K562 (cell line): ENCODE data around the gene ATP5F1C. TPM values are rescaled to one million over a fixed set of nuclear protein-coding genes. Genes with fewer than 3 reads are reported as not detected.
A peak's percentile ranks its signal among the peaks of the same experiment; 100 is the strongest.

ENCODE experiments used
- ATAC-seq: fragments of 200-7000 bp; cut with Tn5 transposase; 3 replicates; pipeline ENCODE4 v1.9.1; 2020; ENCODE audit warnings: moderate library complexity
- BruUV-seq: library from RNA; stranded (reverse); fragments of 400-500 nt; replicated peaks from 2 replicates; lab custom pipeline; 2021; lab: Mats Ljungman, UMichigan
- CTCF ChIA-PET: fragments of 300-600 bp; formaldehyde crosslinking; extraction: SDS; loops from one replicate; lab custom pipeline; 2021; ENCODE audit warnings: low intra/inter-chr PET ratio; lab: Yijun Ruan, JAX
- POLR2A ChIA-PET: fragments of 300-600, 350-650 bp; sonication (Branson Sonifier 250); formaldehyde crosslinking; extraction: SDS; loops from one replicate; lab custom pipeline; 2021; ENCODE audit warnings: antibody characterized with exemption, inconsistent platforms; lab: Yijun Ruan, JAX
- DNase-seq, 4 experiments: peaks; one replicate each; pipeline versions ENCODE4 v3.0.0 to v3.0.0-alpha.2; 2011 to 2018; ENCODE audit warnings: low spot score in 3 of 4, mixed read lengths in 3 of 4; ENCODE audit errors: extremely low read depth in 1 of 4
- FAIRE-seq: peaks from 2 replicates; lab custom pipeline; 2011; peaks lifted over from hg19 to GRCh38; lab: Jason Lieb, UNC
- H2AFZ ChIP-seq: 2 replicates; pipeline ENCODE4 v1.6.0; 2011; ENCODE audit warnings: low read depth, low read length, control low read depth, inconsistent platforms
- H3K27ac ChIP-seq: fragments of 200-600 bp; 3 replicates; pipeline ENCODE4 v1.8.0; 2011; ENCODE audit warnings: low read depth, mild to moderate bottlenecking, control low read depth, inconsistent platforms, low read length, moderate library complexity, mixed read lengths; ENCODE audit errors: extremely low read depth
- H3K27me3 ChIP-seq, 2 experiments: fragments of 300-600 bp in 1 of 2; 2 replicates in 1 of 2; 3 replicates in 1 of 2; pipeline versions ENCODE4 v1.6.0 to v1.8.0; 2011; ENCODE audit warnings: inconsistent platforms in 2 of 2, low read length in 2 of 2, mild to moderate bottlenecking in 1 of 2, mixed read lengths in 1 of 2, moderate library complexity in 1 of 2; ENCODE audit not compliant: control insufficient read depth in 2 of 2, insufficient read depth in 2 of 2
- H3K36me3 ChIP-seq: fragments of 300-600 bp; 3 replicates; pipeline ENCODE4 v1.8.0; 2011; ENCODE audit warnings: mild to moderate bottlenecking, low read length, inconsistent platforms; ENCODE audit not compliant: control insufficient read depth, insufficient read depth
- H3K4me1 ChIP-seq, 2 experiments: fragments of 200-600 bp in 1 of 2; replicated peaks in 1 of 2; 2 replicates in 1 of 2; 3 replicates in 1 of 2; pipeline versions ENCODE4 v1.5.1 to v1.8.0; 2011; ENCODE audit warnings: inconsistent platforms in 2 of 2, low read length in 2 of 2, mild to moderate bottlenecking in 1 of 2, mixed read lengths in 1 of 2, moderate library complexity in 1 of 2; ENCODE audit not compliant: control insufficient read depth in 2 of 2, insufficient read depth in 2 of 2
- H3K4me2 ChIP-seq: 2 replicates; pipeline ENCODE4 v1.6.1; 2011; ENCODE audit warnings: low read length, control low read depth, inconsistent platforms, mixed read lengths; ENCODE audit not compliant: insufficient read depth
- H3K4me3 ChIP-seq: fragments of 200-600 bp; sonication (generic), shearing (Covaris generic); 2 replicates; pipeline ENCODE4 v1.5.1; 2016; ENCODE audit warnings: control low read depth, inconsistent platforms
- H3K79me2 ChIP-seq: fragments of 200-600 bp; 3 replicates; pipeline ENCODE4 v1.8.0; 2011; ENCODE audit warnings: low read length, inconsistent platforms; ENCODE audit not compliant: control insufficient read depth, insufficient read depth
- H3K9ac ChIP-seq, 2 experiments: 2 replicates each; pipeline versions ENCODE4 v1.6.0 to v1.6.1; 2011; ENCODE audit warnings: low read depth in 2 of 2, low read length in 2 of 2, control low read depth in 1 of 2, inconsistent platforms in 1 of 2, mild to moderate bottlenecking in 1 of 2, mixed read lengths in 1 of 2; ENCODE audit not compliant: insufficient read depth in 1 of 2
- H3K9me1 ChIP-seq: one replicate; pipeline ENCODE4 v1.6.0; 2011; ENCODE audit warnings: inconsistent platforms, mild to moderate bottlenecking, low read length, moderate library complexity; ENCODE audit not compliant: control insufficient read depth, insufficient read depth
- H3K9me3 ChIP-seq: replicated peaks from 2 replicates; pipeline ENCODE4 v1.5.1; 2011; ENCODE audit warnings: low read depth, low read length, inconsistent platforms; ENCODE audit not compliant: control insufficient read depth, insufficient read depth
- H4K20me1 ChIP-seq: replicated peaks from 2 replicates; pipeline ENCODE4 v1.6.1; 2011; ENCODE audit warnings: low read length, inconsistent platforms, mixed read lengths; ENCODE audit not compliant: control insufficient read depth, insufficient read depth
- CHD1 ChIP-seq: fragments of 200-600 bp; sonication (generic); IDR thresholded peaks from one replicate; pipeline ENCODE4 v1.6.1; 2012; ENCODE audit warnings: mild to moderate bottlenecking, moderate library complexity, low read length, inconsistent platforms
- WGBS: fragments of 100-300 bp; shearing (Covaris generic); methylation state at CpG from one replicate; pipeline ENCODE4 v1.1.6; 2016; ENCODE audit warnings: low coverage, mixed read lengths; ENCODE audit not compliant: insufficient coverage; ENCODE audit errors: missing lambda C conversion rate; 5-methylcytosine and 5-hydroxymethylcytosine counted together
- in situ Hi-C: fragments of 300-500 bp; cut with MboI; formaldehyde crosslinking; loops from 4 replicates; pipeline ENCODE4 v1.15.0; 2018; ENCODE audit warnings: inconsistent platforms, mixed read lengths
- intact Hi-C: fragments of 100-400 bp; cut with micrococcal nuclease; formaldehyde crosslinking; loops from 2 replicates; pipeline ENCODE4 v1.14.2; 2022
- polyA plus RNA-seq, 8 experiments: library from polyadenylated mRNA; depleted of rRNA in 4 of 8; stranded (reverse) in 5 of 8; unstranded in 3 of 8; fragments of >200 nt; fragmentation: Nextera tagmentation in 2 of 8; fragmentation: Illumina TruSeq in 1 of 8; extraction: Ambion mirVana in 2 of 8; extraction: Trizol in 1 of 8; gene quantifications; 2 replicates each; pipeline versions ENCODE4 v1.2.1 to v1.2.3, GENCODE V29; 2011 to 2014; ENCODE audit warnings: inconsistent platforms in 1 of 8, missing spikeins in 1 of 8
- total RNA-seq, 7 experiments: library from RNA; depleted of rRNA in 6 of 7; stranded (reverse); fragments of >200 nt in 6 of 7; fragmentation: Illumina TruSeq in 2 of 7; extraction: Trizol in 2 of 7; gene quantifications; 2 replicates each; pipeline versions ENCODE4 v1.2.1 to v1.2.3, GENCODE V29; 2011 to 2021; ENCODE audit warnings: low replicate concordance in 1 of 7
- TF ChIP-seq, protein P1 (sequence below), 3 experiments: IDR thresholded peaks in 2 of 3; conservative IDR thresholded peaks in 1 of 3; 2 replicates each; pipeline ENCODE4 v1.5.1; 2011 to 2012; ENCODE audit warnings: low read length in 3 of 3, mild to moderate bottlenecking in 3 of 3, control low read depth in 2 of 3, improper control_type of control experiment in 1 of 3, inconsistent platforms in 1 of 3, low read depth in 1 of 3, mixed read lengths in 1 of 3, moderate library complexity in 1 of 3; ENCODE audit not compliant: insufficient read depth in 2 of 3

ATP5F1C gene
- total and polyA plus RNA-seq, 9 of the 15 experiments (the other 6 are each of a cell fraction or from before 2014, with no cell fraction given) = 389 to 1,475 (median 559) TPM

DNA sequence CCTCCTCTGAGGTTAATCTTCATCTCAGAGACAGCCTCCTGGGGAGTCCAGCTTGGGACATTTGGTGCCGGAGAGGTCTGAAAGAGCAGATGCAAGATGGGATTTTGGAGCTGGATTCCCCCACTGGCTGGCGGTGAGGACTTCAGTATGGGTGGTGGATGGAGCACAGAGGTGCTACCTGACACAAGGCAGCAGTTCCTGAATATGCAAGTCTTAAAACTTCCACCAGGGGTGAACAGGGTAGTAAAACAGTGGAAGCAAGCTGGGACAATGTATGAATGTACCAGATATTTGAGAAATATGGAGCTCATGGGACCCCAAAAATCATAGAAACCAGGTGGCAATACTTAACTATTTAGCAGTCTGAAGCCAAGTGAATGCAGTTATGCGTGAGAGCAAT lies 25.5 kb downstream of the ATP5F1C start:
- no peak overlapping the region for H3K4me3 ChIP-seq
- H2AFZ ChIP-seq = no peak overlapping the region
- peak in 3 of 4 experiments; percentile 21 to 33 (median 24) for DNase-seq
- H3K27me3 ChIP-seq = no peaks in the 10 kb centered on the region
- H4K20me1 ChIP-seq = peaks cover 8% of the 10 kb centered on the region; the same call in 1 of the 2 replicates
- intact Hi-C loops = no loop called here
- TF ChIP-seq CHD1 = no peak
- TF ChIP-seq, protein P1, sequence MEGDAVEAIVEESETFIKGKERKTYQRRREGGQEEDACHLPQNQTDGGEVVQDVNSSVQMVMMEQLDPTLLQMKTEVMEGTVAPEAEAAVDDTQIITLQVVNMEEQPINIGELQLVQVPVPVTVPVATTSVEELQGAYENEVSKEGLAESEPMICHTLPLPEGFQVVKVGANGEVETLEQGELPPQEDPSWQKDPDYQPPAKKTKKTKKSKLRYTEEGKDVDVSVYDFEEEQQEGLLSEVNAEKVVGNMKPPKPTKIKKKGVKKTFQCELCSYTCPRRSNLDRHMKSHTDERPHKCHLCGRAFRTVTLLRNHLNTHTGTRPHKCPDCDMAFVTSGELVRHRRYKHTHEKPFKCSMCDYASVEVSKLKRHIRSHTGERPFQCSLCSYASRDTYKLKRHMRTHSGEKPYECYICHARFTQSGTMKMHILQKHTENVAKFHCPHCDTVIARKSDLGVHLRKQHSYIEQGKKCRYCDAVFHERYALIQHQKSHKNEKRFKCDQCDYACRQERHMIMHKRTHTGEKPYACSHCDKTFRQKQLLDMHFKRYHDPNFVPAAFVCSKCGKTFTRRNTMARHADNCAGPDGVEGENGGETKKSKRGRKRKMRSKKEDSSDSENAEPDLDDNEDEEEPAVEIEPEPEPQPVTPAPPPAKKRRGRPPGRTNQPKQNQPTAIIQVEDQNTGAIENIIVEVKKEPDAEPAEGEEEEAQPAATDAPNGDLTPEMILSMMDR (IDR thresholded peaks at IDR 0.05 in 2 of 3, conservative IDR thresholded peaks at IDR 0.05 in 1 of 3; ENCODE audit: insufficient read depth in 2 of 3, low read depth in 1 of 3, low read length in 3 of 3) = peak in 2 of 3 experiments; percentile 12 to 16; a peak in 1 of 6 replicates
- TF ChIP-seq, all 486 proteins: peak for 1
- in situ Hi-C loops = no loop called here
- ATAC-seq (peak; percentile 43), FAIRE-seq (no peak)
- Histone ChIP-seq H3K9me1 (no peaks in the 10 kb centered on the region), H3K36me3 (no peaks in the 10 kb centered on the region), H3K79me2 (peaks cover 4% of the 10 kb centered on the region), H3K9me3 (no peaks in the 10 kb centered on the region), H3K4me2 (no peak overlapping the region), H3K4me1 (peaks cover 2 to 9% of the 10 kb centered on the region in 2 experiments), H3K27ac (no peak overlapping the region), H3K9ac (no peak overlapping the region)
- BruUV-seq = no TSS peak
- 42% methylated on average over 2 of the region's 3 CpGs for WGBS
- CTCF ChIA-PET = no interaction called here
- POLR2A ChIA-PET = interaction anchor here (0.6 to 1.7 kb wide), 2 partner anchors 18 to 54 kb away, joined by 3 to 5 read pairs; no protein-coding TSS in a partner anchor
